Endodermal cell (in vitro differentiated cells): Measurements from ENCODE around the gene MBD6. TPM values are rescaled to one million over a fixed set of nuclear protein-coding genes. Genes with fewer than 3 reads are reported as not detected.
"Not testable (repeated sequence)": the region's sequence is repeated elsewhere in the genome, so short reads cannot be mapped to it uniquely, and the experiment has no call there.

Experiments
- DNase-seq: peaks from one replicate; pipeline ENCODE4 v3.0.0-alpha.2; 2017
- H3K27ac ChIP-seq: 2 replicates; pipeline ENCODE4 v1.5.1; 2013; ENCODE audit warnings: mild to moderate bottlenecking, low read depth, low read length, moderate library complexity
- H3K27me3 ChIP-seq: 2 replicates; pipeline ENCODE4 v1.6.1; 2013; ENCODE audit warnings: mild to moderate bottlenecking, low read length, moderate library complexity; ENCODE audit not compliant: insufficient read depth, control insufficient read depth, poor library complexity, severe bottlenecking
- H3K36me3 ChIP-seq: 2 replicates; pipeline ENCODE4 v1.7.0; 2013; ENCODE audit warnings: mild to moderate bottlenecking, low read length, moderate library complexity; ENCODE audit not compliant: control insufficient read depth, insufficient read depth
- H3K4me1 ChIP-seq: one replicate; pipeline ENCODE4 v1.7.0; 2013; ENCODE audit warnings: low read length; ENCODE audit not compliant: control insufficient read depth, insufficient read depth
- H3K4me3 ChIP-seq: 2 replicates; pipeline ENCODE4 v1.5.1; 2013; ENCODE audit warnings: mild to moderate bottlenecking, low read length, moderate library complexity
- H3K9ac ChIP-seq: 2 replicates; pipeline ENCODE4 v1.6.1; 2013; ENCODE audit warnings: mild to moderate bottlenecking, low read length, moderate library complexity; ENCODE audit not compliant: poor library complexity, severe bottlenecking; ENCODE audit errors: extremely low read depth
- H3K9me3 ChIP-seq: 2 replicates; pipeline ENCODE4 v1.6.1; 2013; ENCODE audit warnings: mild to moderate bottlenecking, low read length, moderate library complexity; ENCODE audit not compliant: control insufficient read depth
- H3K27ac Mint-ChIP-seq: 2 replicates; pipeline ENCODE4 v1.8.0; 2020; ENCODE audit warnings: mixed read lengths
- H3K27me3 Mint-ChIP-seq: 2 replicates; pipeline ENCODE4 v1.8.0; 2021; ENCODE audit warnings: mild to moderate bottlenecking, mixed read lengths; ENCODE audit not compliant: insufficient read depth
- H3K36me3 Mint-ChIP-seq: 2 replicates; pipeline ENCODE4 v1.8.0; 2020; ENCODE audit warnings: low read depth, mixed read lengths
- H3K4me1 Mint-ChIP-seq: 2 replicates; pipeline ENCODE4 v1.8.0; 2020; ENCODE audit warnings: mixed read lengths
- H3K4me3 Mint-ChIP-seq: 2 replicates; pipeline ENCODE4 v1.8.0; 2020; ENCODE audit warnings: mild to moderate bottlenecking, moderate library complexity, mixed read lengths
- H3K9me3 Mint-ChIP-seq: 2 replicates; pipeline ENCODE4 v1.8.0; 2020; ENCODE audit warnings: mild to moderate bottlenecking, mixed read lengths
- WGBS, 2 experiments: methylation state at CpG; one replicate each; pipeline versions ENCODE4 v1.1.5 to v1.1.7; 2013; ENCODE audit warnings: missing lambda C conversion rate in 2 of 2, mixed read lengths in 1 of 2; ENCODE audit not compliant: insufficient coverage in 1 of 2, insufficient read length in 1 of 2; 5-methylcytosine and 5-hydroxymethylcytosine counted together
- total RNA-seq, 2 donors: library from RNA; stranded (reverse); fragmentation: NEBNext Ultra II Directional in 1 of 2; extraction: Animal tissue kit (Norgen Biotek cat#: 25700) in 1 of 2; gene quantifications; 2 replicates in 1 of 2; 3 replicates in 1 of 2; pipeline ENCODE4 v1.2.1, GENCODE V29; 2021
- TF ChIP-seq, protein P1 (sequence below): fragments of 200-600 bp; sonication (generic); conservative IDR thresholded peaks from 2 replicates; pipeline ENCODE4 v1.5.0; 2021; ENCODE audit warnings: antibody characterized with exemption, mild to moderate bottlenecking

MBD6 gene
- total RNA-seq, 2 donors from 2014 or later, result 49.2 to 88.2 TPM

DNA sequence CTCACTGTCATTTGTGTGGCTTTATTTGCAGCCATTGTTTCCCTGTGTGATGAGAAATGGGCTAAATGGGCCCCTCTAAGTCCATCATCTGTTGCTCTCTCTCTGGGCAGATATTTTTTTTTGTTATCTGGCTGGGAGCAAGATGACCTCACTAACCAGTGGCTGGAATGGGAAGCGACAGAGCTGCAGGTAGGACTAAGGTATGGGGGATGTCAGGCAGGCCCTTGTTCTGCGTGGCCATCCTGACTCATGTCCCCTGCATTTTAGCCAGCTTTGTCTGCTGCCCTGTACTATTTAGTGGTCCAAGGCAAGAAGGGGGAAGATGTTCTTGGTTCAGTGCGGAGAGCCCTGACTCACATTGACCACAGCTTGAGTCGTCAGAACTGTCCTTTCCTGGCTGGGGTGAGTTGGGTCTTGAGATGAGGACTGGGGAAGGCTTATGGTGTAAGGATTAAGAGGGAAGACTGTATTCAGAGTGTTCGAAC, 33.4 kb upstream of the MBD6 start:
- H3K9me3 ChIP-seq, result no peaks in the 10 kb centered on the region
- H3K27ac ChIP-seq, result no peak overlapping the region
- 93 to 100% methylated on average over 4 to 5 of the region's 5 CpGs for WGBS, 2 experiments
- DNase-seq, result no peak
- no peaks in the 10 kb centered on the region for H3K4me1 ChIP-seq
- peak overlapping the region; percentile 98 for H3K4me3 Mint-ChIP-seq
- peaks cover 2% of the 10 kb centered on the region for H3K9me3 Mint-ChIP-seq
- peaks cover 14% of the 10 kb centered on the region for H3K4me1 Mint-ChIP-seq
- H3K36me3 ChIP-seq, result peaks cover 43% of the 10 kb centered on the region
- no peaks in the 10 kb centered on the region for H3K27me3 ChIP-seq
- peaks cover 45% of the 10 kb centered on the region for H3K36me3 Mint-ChIP-seq
- peak overlapping the region; percentile 95 for H3K27ac Mint-ChIP-seq
- H3K9ac ChIP-seq, result peak overlapping the region; percentile 90
- TF ChIP-seq, protein P1, sequence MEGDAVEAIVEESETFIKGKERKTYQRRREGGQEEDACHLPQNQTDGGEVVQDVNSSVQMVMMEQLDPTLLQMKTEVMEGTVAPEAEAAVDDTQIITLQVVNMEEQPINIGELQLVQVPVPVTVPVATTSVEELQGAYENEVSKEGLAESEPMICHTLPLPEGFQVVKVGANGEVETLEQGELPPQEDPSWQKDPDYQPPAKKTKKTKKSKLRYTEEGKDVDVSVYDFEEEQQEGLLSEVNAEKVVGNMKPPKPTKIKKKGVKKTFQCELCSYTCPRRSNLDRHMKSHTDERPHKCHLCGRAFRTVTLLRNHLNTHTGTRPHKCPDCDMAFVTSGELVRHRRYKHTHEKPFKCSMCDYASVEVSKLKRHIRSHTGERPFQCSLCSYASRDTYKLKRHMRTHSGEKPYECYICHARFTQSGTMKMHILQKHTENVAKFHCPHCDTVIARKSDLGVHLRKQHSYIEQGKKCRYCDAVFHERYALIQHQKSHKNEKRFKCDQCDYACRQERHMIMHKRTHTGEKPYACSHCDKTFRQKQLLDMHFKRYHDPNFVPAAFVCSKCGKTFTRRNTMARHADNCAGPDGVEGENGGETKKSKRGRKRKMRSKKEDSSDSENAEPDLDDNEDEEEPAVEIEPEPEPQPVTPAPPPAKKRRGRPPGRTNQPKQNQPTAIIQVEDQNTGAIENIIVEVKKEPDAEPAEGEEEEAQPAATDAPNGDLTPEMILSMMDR, result no peak
- no peaks in the 10 kb centered on the region for H3K27me3 Mint-ChIP-seq
- H3K4me3 ChIP-seq, result peak overlapping the region; percentile 99

DNA sequence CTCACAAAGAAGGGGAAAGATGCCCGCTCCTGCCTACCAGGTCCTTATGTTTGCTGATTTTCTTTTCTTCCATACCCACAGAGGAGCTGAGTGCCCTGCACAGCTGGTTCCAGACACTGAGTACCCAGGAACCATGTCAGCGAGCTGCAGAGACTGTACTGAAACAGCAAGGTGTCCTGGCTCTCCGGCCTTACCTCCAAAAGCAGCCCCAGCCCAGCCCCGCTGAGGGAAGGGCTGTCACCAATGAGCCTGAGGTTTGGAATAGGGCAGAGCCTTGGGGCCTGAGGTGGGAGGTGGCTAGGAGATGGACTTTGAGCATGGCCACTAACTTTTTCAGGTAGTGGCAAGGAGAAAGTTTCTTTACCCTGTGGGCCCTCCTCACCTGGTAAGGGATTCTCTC, 32.5 kb upstream of the MBD6 start:
- H3K9me3 ChIP-seq, result no peaks in the 10 kb centered on the region
- H3K27me3 Mint-ChIP-seq, result no peaks in the 10 kb centered on the region
- no peaks in the 10 kb centered on the region for H3K27me3 ChIP-seq
- no peak overlapping the region for H3K9ac ChIP-seq
- no peak overlapping the region for H3K4me3 ChIP-seq
- no peak for DNase-seq
- no peak overlapping the region for H3K27ac ChIP-seq
- no peak overlapping the region for H3K27ac Mint-ChIP-seq
- peaks cover 6% of the 10 kb centered on the region for H3K9me3 Mint-ChIP-seq
- H3K4me3 Mint-ChIP-seq, result no peak overlapping the region
- peaks cover 14% of the 10 kb centered on the region for H3K4me1 Mint-ChIP-seq
- H3K4me1 ChIP-seq, result no peaks in the 10 kb centered on the region
- 93 to 99% methylated on average over 3 to 4 of the region's 4 CpGs for WGBS, 2 experiments
- H3K36me3 ChIP-seq, result peaks cover 44% of the 10 kb centered on the region
- H3K36me3 Mint-ChIP-seq, result peaks cover 51% of the 10 kb centered on the region
- TF ChIP-seq, protein P1, result no peak

DNA sequence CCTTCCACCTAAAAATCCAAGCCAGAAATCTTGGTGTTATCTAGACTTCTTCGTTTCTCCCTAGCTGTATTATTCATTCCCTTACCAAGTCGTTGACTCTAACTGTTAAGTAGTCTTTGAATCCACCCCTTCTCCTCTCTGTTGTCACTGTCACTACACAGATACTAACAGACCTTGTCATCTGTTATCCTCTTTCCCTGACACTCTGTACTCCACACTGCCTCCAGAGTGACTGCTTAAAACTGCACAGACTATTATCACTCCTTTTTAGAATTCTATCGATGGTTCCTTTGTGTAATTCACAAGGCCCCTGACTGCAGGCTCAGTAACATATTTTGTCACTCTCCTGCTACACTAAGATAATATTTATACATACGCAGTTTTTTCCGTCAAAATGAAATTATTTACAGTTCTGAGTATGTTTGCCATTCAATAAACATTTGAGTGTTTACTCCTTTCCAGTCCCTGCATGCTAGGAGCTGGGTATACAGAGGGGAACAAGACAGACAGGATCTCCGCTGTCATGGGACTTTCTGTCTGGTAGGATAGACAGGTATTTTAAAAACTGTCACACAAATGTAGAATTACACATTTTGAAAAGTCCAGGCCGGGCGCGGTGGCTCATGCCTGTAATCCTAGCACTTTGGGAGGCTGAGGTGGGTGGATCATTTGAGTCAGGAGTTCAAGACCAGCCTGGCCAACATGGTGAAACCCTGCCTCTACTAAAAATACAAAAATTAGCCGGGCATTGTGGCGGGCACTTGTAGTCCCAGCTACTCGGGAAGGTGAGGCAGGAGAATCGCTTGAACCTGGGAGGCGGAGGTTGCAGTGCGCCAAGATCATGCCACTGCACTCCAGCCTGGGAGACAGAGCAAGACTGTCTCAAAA, 31.0 kb upstream of the MBD6 start:
- H3K27me3 Mint-ChIP-seq, result no peaks in the 10 kb centered on the region
- H3K9me3 ChIP-seq, result no peaks in the 10 kb centered on the region
- no peak overlapping the region for H3K9ac ChIP-seq
- H3K9me3 Mint-ChIP-seq, result peaks cover 14% of the 10 kb centered on the region
- TF ChIP-seq, protein P1, result peak; percentile 54
- no peak for DNase-seq
- peaks cover 66% of the 10 kb centered on the region for H3K36me3 Mint-ChIP-seq
- no peak overlapping the region for H3K27ac ChIP-seq
- no peak overlapping the region for H3K4me3 ChIP-seq
- H3K27ac Mint-ChIP-seq, result no peak overlapping the region
- no peaks in the 10 kb centered on the region for H3K27me3 ChIP-seq
- WGBS, 2 experiments, result 91 to 95% methylated on average over 8 to 15 of the region's 15 CpGs
- H3K36me3 ChIP-seq, result peaks cover 54% of the 10 kb centered on the region
- no peak overlapping the region for H3K4me3 Mint-ChIP-seq
- H3K4me1 Mint-ChIP-seq, result peaks cover 10% of the 10 kb centered on the region
- no peaks in the 10 kb centered on the region for H3K4me1 ChIP-seq

DNA sequence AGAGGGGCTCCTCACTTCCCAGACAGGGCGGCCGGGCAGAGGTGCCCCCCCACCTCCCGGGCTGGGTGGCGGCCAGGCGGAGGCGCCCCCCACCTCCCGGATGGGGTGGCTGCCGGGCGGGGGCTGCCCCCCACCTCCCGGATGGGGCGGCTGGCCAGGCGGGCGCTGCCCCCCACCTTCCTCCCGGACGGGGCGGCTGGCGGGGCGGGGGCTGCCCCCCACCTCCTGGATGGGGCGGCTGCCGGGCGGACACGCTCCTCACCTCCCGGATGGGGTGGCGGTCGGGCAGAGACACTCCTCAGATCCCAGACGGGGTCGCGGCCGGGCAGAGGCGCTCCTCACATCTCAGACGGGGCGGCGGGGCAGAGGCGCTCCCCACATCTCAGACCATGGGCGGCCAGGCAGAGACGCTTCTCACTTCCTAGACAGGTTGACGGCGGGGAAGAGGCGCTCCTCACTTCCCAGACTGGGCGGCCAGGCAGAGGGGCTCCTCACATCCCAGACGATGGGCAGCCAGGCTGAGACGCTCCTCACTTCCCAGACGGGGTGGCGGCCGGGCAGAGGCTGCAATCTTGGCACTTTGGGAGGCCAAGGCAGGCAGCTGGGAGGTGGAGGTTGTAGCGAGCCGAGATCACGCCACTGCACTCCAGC, 27.4 kb upstream of the MBD6 start:
- H3K4me1 Mint-ChIP-seq, H3K27me3 Mint-ChIP-seq, H3K27me3 ChIP-seq, H3K4me1 ChIP-seq, H3K27ac ChIP-seq, DNase-seq, H3K27ac Mint-ChIP-seq, H3K4me3 Mint-ChIP-seq, H3K4me3 ChIP-seq, H3K9me3 ChIP-seq, H3K9ac ChIP-seq: not testable (repeated sequence)
- H3K36me3 ChIP-seq, result peaks cover 72% of the 10 kb centered on the region
- 94 to 96% methylated on average over 13 to 43 of the region's 48 CpGs for WGBS, 2 experiments
- Mint-ChIP-seq H3K36me3 (peaks cover 82% of the 10 kb centered on the region), H3K9me3 (peaks cover 14% of the 10 kb centered on the region)
